ENCODE data around the gene TRIOBP.

TRIOBP gene

GRCh38 chr22:37774728-37775127 lies 77.9 kb downstream of the TRIOBP start:
- Mint-ChIP-seq H3K9me3 (no peaks in the 10 kb centered on the region), H3K27ac (no peak overlapping the region), H3K4me1 (peaks cover 24% of the 10 kb centered on the region), H3K4me3 (no peak overlapping the region), H3K27me3 (ENCODE audit: low read depth, poor library complexity) (peaks cover 3% of the 10 kb centered on the region), H3K36me3 (ENCODE audit: low read depth) (peaks cover 31% of the 10 kb centered on the region)
- no peak for TF ChIP-seq CTCF (IDR thresholded peaks at IDR 0.05)
- no peak for DNase-seq

- Mint-ChIP-seq H3K36me3 (ENCODE audit: low read depth) (peaks cover 25% of the 10 kb centered on the region), H3K9me3 (no peaks in the 10 kb centered on the region), H3K4me3 (no peak overlapping the region), H3K4me1 (peaks cover 30% of the 10 kb centered on the region), H3K27ac (peak overlapping the region; percentile 48), H3K27me3 (ENCODE audit: low read depth, poor library complexity) (peaks cover 3% of the 10 kb centered on the region)
- no peak for TF ChIP-seq CTCF (IDR thresholded peaks at IDR 0.05)
- DNase-seq: no peak
Observed at GRCh38 chr22:37775785-37776638, 79.2 kb downstream of the TRIOBP start.

- H3K4me3 Mint-ChIP-seq: no peak overlapping the region
- TF ChIP-seq CTCF (IDR thresholded peaks at IDR 0.05): no peak
- H3K36me3 Mint-ChIP-seq (ENCODE audit: low read depth): peaks cover 23% of the 10 kb centered on the region
- DNase-seq: no peak
- peak overlapping the region; percentile 48 for H3K27ac Mint-ChIP-seq
- no peaks in the 10 kb centered on the region for H3K9me3 Mint-ChIP-seq
- peaks cover 31% of the 10 kb centered on the region for H3K4me1 Mint-ChIP-seq
- H3K27me3 Mint-ChIP-seq (ENCODE audit: low read depth, poor library complexity): peaks cover 3% of the 10 kb centered on the region
Observed at GRCh38 chr22:37776639-37777005, 79.8 kb downstream of the TRIOBP start.

- Mint-ChIP-seq H3K4me1 (peaks cover 37% of the 10 kb centered on the region), H3K27me3 (ENCODE audit: low read depth, poor library complexity) (peaks cover 3% of the 10 kb centered on the region), H3K27ac (no peak overlapping the region), H3K9me3 (no peaks in the 10 kb centered on the region), H3K36me3 (ENCODE audit: low read depth) (peaks cover 18% of the 10 kb centered on the region), H3K4me3 (no peak overlapping the region)
- no peak for TF ChIP-seq CTCF (IDR thresholded peaks at IDR 0.05)
- peak; percentile 23 for DNase-seq
Observed at GRCh38 chr22:37777122-37777687, 80.4 kb downstream of the TRIOBP start.

GRCh38 chr22:37778370-37779009 lies 81.6 kb downstream of the TRIOBP start:
- Mint-ChIP-seq H3K27ac (no peak overlapping the region), H3K9me3 (no peaks in the 10 kb centered on the region), H3K36me3 (ENCODE audit: low read depth) (peaks cover 13% of the 10 kb centered on the region), H3K4me1 (peaks cover 44% of the 10 kb centered on the region), H3K4me3 (no peak overlapping the region), H3K27me3 (ENCODE audit: low read depth, poor library complexity) (peaks cover 3% of the 10 kb centered on the region)
- TF ChIP-seq CTCF (IDR thresholded peaks at IDR 0.05): no peak
- DNase-seq: no peak

All from nephron progenitor cell (in vitro differentiated cells).